ENCODE measurements around the gene DOK7. TPM values are rescaled to one million over a fixed set of nuclear protein-coding genes. Genes with fewer than 3 reads are reported as not detected.

Gene DOK7
- polyA plus RNA-seq, 1 donor (not counting 4 experiments of a cell fraction or from before 2014, with no cell fraction given), result 0.13 TPM

DNA sequence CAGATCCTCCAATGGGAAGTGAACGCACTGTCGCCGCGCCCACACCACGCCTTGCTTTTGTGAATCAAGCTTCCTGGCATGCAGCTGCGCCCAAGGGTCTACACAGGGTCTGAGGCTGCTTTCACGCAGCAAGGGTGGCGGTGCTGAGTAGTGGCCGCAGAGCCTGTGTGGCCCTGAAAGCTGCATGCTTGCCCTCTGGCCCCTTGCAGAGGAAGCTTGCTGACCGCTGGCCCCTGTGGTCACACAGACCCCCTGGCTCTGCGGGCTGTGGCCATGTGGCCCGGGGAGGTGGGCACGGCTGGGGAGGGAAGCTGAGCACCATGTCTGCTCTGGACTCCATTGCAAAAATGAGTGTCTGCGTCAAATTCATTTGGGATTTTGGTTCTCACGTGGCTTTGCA is 8.8 kb downstream of the DOK7 start:
- peaks cover 72% of the 10 kb centered on the region for H3K27me3 ChIP-seq (ENCODE audit: control insufficient read depth, extremely low read depth, insufficient read depth, low read length)

DNA sequence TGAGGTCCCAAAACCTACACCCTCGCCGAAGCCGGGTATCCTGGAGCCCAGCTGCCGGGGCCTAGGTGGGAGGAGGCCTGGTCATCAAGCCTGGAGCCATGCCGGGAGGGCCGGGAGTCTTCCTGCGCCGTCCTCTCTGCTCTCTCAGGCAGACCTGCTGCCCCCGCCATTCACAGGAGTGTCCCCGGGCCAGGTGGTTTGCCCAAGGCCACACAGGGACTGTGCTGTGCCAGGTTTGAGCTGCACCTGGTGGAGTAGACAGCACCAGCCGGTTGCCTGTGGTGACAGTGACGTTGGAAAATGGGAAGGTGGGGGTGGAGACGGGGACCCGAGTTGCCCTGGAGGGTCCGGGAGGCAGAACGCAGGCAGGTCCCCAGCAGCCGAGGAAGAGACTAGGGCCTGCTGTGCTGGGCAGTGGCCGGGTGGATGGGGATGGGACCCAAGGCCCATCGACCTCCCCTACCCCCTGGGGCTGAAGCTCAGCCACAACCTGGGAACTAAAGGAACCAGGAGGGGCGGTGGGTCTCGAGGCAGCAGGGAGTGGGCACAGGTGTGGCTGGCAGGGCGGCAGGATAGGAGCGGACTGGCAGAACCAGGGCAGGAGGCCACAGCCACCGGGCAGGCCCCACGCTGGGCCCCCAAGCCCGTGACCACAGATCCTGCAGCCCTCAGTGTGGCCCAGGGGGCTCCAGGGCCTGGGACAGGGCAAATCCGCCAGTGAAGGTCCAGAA is 9.5 kb downstream of the DOK7 start:
- Histone ChIP-seq H4K20me1 (ENCODE audit: control insufficient read depth, extremely low read depth, insufficient read depth, low read length) (no peaks in the 10 kb centered on the region), H3K79me2 (ENCODE audit: control insufficient read depth, insufficient read depth, low read length) (no peaks in the 10 kb centered on the region), H3K27me3 (ENCODE audit: control insufficient read depth, extremely low read depth, insufficient read depth, low read length) (peaks cover 74% of the 10 kb centered on the region), H3K9me1 (ENCODE audit: control insufficient read depth, extremely low read depth, insufficient read depth, low read length) (no peaks in the 10 kb centered on the region), H3K4me2 (ENCODE audit: control insufficient read depth, extremely low read depth, insufficient read depth, low read depth, low read length) (no peak overlapping the region), H3K9me3 (ENCODE audit: control insufficient read depth, low read depth, low read length) (no peaks in the 10 kb centered on the region), H3K4me1 (ENCODE audit: control insufficient read depth, extremely low read depth, insufficient read depth, low read length) (peaks cover 7% of the 10 kb centered on the region), H3K36me3 (ENCODE audit: control insufficient read depth in 2 of 2, extremely low read depth in 1 of 2, insufficient read depth in 2 of 2, low read length in 2 of 2) (no peaks in the 10 kb centered on the region), H3K27ac (ENCODE audit: control insufficient read depth, insufficient read depth, low read length) (no peak overlapping the region), H3K4me3 (ENCODE audit: control insufficient read depth in 2 of 3, extremely low read depth in 1 of 3, insufficient read depth in 2 of 3, low read depth in 1 of 3, low read length in 3 of 3) (no peak overlapping the region), H3K9ac (ENCODE audit: control insufficient read depth, extremely low read depth, insufficient read depth, low read length) (no peak overlapping the region), H2AFZ (ENCODE audit: control insufficient read depth, low read length) (no peak overlapping the region)
- TF ChIP-seq, protein P1, sequence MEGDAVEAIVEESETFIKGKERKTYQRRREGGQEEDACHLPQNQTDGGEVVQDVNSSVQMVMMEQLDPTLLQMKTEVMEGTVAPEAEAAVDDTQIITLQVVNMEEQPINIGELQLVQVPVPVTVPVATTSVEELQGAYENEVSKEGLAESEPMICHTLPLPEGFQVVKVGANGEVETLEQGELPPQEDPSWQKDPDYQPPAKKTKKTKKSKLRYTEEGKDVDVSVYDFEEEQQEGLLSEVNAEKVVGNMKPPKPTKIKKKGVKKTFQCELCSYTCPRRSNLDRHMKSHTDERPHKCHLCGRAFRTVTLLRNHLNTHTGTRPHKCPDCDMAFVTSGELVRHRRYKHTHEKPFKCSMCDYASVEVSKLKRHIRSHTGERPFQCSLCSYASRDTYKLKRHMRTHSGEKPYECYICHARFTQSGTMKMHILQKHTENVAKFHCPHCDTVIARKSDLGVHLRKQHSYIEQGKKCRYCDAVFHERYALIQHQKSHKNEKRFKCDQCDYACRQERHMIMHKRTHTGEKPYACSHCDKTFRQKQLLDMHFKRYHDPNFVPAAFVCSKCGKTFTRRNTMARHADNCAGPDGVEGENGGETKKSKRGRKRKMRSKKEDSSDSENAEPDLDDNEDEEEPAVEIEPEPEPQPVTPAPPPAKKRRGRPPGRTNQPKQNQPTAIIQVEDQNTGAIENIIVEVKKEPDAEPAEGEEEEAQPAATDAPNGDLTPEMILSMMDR (optimal IDR thresholded peaks at IDR 0.05 in 1 of 3, IDR thresholded peaks at IDR 0.05 in 1 of 3, conservative IDR thresholded peaks at IDR 0.05 in 1 of 3; ENCODE audit: extremely low read depth in 1 of 3, insufficient read depth in 2 of 3, low read length in 3 of 3), result no peak
- DNase-seq (ENCODE audit: low read depth, low spot score) (no peak), FAIRE-seq (no peak)
- dilution Hi-C loops (cut with MboI; ENCODE audit: extremely low pct_ligation_motif_present, low sequenced_read_pairs), result no loop called here

More for the DNA sequence above, 8.8 kb downstream of the DOK7 start:
- no peak overlapping the region for H3K27ac ChIP-seq (ENCODE audit: control insufficient read depth, insufficient read depth, low read length)
- H3K79me2 ChIP-seq (ENCODE audit: control insufficient read depth, insufficient read depth, low read length), result no peaks in the 10 kb centered on the region
- FAIRE-seq, result no peak
- no peaks in the 10 kb centered on the region for H3K9me1 ChIP-seq (ENCODE audit: control insufficient read depth, extremely low read depth, insufficient read depth, low read length)
- H3K4me1 ChIP-seq (ENCODE audit: control insufficient read depth, extremely low read depth, insufficient read depth, low read length), result peaks cover 7% of the 10 kb centered on the region
- no peak for TF ChIP-seq EZH2 (IDR thresholded peaks at IDR 0.05; ENCODE audit: low read length)
- TF ChIP-seq, protein P1 (optimal IDR thresholded peaks at IDR 0.05 in 1 of 3, IDR thresholded peaks at IDR 0.05 in 1 of 3, conservative IDR thresholded peaks at IDR 0.05 in 1 of 3; ENCODE audit: extremely low read depth in 1 of 3, insufficient read depth in 2 of 3, low read length in 3 of 3), result no peak
- H3K9me3 ChIP-seq (ENCODE audit: control insufficient read depth, low read depth, low read length), result no peaks in the 10 kb centered on the region
- H3K4me2 ChIP-seq (ENCODE audit: control insufficient read depth, extremely low read depth, insufficient read depth, low read depth, low read length), result no peak overlapping the region
- H3K9ac ChIP-seq (ENCODE audit: control insufficient read depth, extremely low read depth, insufficient read depth, low read length), result no peak overlapping the region
- no peaks in the 10 kb centered on the region for H3K36me3 ChIP-seq (ENCODE audit: control insufficient read depth in 2 of 2, extremely low read depth in 1 of 2, insufficient read depth in 2 of 2, low read length in 2 of 2)
- dilution Hi-C loops (cut with MboI; ENCODE audit: extremely low pct_ligation_motif_present, low sequenced_read_pairs), result no loop called here
- H3K4me3 ChIP-seq (ENCODE audit: control insufficient read depth in 2 of 3, extremely low read depth in 1 of 3, insufficient read depth in 2 of 3, low read depth in 1 of 3, low read length in 3 of 3), result no peak overlapping the region
- DNase-seq (ENCODE audit: low read depth, low spot score), result no peak
- H4K20me1 ChIP-seq (ENCODE audit: control insufficient read depth, extremely low read depth, insufficient read depth, low read length), result no peaks in the 10 kb centered on the region
- no peak overlapping the region for H2AFZ ChIP-seq (ENCODE audit: control insufficient read depth, low read length)
